ENCODE results near the gene NWD2.

DNA sequence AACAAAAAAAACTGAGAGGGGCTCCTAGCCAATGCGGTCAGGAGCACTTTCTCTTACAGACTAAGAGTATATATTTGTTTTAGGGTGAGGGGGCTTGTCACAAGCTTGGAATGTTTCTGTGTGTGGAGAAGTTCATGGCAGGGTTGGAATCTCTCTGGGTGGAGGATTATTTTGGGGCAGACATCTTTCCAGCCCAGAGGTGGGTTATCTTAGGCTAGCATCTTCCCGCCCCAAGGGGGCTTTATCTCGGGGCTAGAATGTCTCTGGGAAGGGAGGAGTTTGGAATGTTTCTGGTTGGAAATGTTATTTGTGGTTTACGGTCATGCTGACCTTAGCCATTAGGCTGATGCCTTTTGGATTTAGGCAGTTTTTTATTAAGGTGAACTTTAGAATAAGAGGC is 236.0 kb downstream of the NWD2 start:
- TF ChIP-seq, protein P1, sequence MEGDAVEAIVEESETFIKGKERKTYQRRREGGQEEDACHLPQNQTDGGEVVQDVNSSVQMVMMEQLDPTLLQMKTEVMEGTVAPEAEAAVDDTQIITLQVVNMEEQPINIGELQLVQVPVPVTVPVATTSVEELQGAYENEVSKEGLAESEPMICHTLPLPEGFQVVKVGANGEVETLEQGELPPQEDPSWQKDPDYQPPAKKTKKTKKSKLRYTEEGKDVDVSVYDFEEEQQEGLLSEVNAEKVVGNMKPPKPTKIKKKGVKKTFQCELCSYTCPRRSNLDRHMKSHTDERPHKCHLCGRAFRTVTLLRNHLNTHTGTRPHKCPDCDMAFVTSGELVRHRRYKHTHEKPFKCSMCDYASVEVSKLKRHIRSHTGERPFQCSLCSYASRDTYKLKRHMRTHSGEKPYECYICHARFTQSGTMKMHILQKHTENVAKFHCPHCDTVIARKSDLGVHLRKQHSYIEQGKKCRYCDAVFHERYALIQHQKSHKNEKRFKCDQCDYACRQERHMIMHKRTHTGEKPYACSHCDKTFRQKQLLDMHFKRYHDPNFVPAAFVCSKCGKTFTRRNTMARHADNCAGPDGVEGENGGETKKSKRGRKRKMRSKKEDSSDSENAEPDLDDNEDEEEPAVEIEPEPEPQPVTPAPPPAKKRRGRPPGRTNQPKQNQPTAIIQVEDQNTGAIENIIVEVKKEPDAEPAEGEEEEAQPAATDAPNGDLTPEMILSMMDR (optimal IDR thresholded peaks at IDR 0.05 in 1 of 3, IDR thresholded peaks at IDR 0.05 in 1 of 3, conservative IDR thresholded peaks at IDR 0.05 in 1 of 3; ENCODE audit: extremely low read depth in 1 of 3, insufficient read depth in 2 of 3, low read length in 3 of 3): no peak
- TF ChIP-seq EZH2 (IDR thresholded peaks at IDR 0.05; ENCODE audit: low read length): no peak

All from keratinocyte (primary cell).